MM.1S (cell line): ENCODE results near the gene MB.

Experiments
- CTCF ChIP-seq: fragments of 300-600 bp; sonication (generic); IDR thresholded peaks from 2 replicates; pipeline ENCODE4 v1.5.1; 2016; ENCODE audit warnings: antibody characterized with exemption, low read length, mixed read lengths
- EZH2 ChIP-seq: fragments of 300-600 bp; sonication (generic); optimal IDR thresholded peaks from 2 replicates; pipeline ENCODE3; 2017; ENCODE audit warnings: low read depth, mild to moderate bottlenecking, antibody characterized with exemption, low read length, mixed read lengths
- EZH2phosphoT487 ChIP-seq: fragments of 300-600 bp; sonication (generic); IDR thresholded peaks from 2 replicates; pipeline ENCODE4 v1.6.1; 2018; ENCODE audit warnings: antibody characterized with exemption, low read length

- no peak for TF ChIP-seq CTCF
- no peak for TF ChIP-seq EZH2phosphoT487
- TF ChIP-seq EZH2: no peak
Observed at GRCh38 chr22:35589756-35590093, 27.4 kb downstream of the MB start.
